SK-N-SH (cell line): ENCODE data around the gene COLEC12. TPM values are rescaled to one million over a fixed set of nuclear protein-coding genes. Genes with fewer than 3 reads are reported as not detected.

Experiments
- CTCF ChIA-PET: fragments of 300-600, 350-600 bp; formaldehyde crosslinking; extraction: SDS; loops from one replicate; lab custom pipeline; 2021; lab: Yijun Ruan, JAX
- POLR2A ChIA-PET: fragments of 350-600 bp; sonication (Branson Sonifier 250); formaldehyde crosslinking; extraction: SDS; loops from one replicate; lab custom pipeline; 2020; ENCODE audit warnings: antibody characterized with exemption, inconsistent platforms; lab: Yijun Ruan, JAX
- DNase-seq: peaks from one replicate; pipeline ENCODE4 v3.0.0; 2012
- H2AFZ ChIP-seq: fragments of 200-600 bp; sonication (generic); 2 replicates; pipeline ENCODE4 v1.8.1; 2016; ENCODE audit warnings: antibody characterized with exemption, mild to moderate bottlenecking, low read depth
- H3F3A ChIP-seq: fragments of 200-600 bp; sonication (generic); replicated peaks from 2 replicates; pipeline ENCODE3; 2016; ENCODE audit warnings: antibody characterized with exemption, mild to moderate bottlenecking; ENCODE audit not compliant: insufficient read depth
- H3K27ac ChIP-seq, 2 experiments: fragments of 200-500 bp in 1 of 2; fragments of 200-600 bp in 1 of 2; sonication (Bioruptor generic) in 1 of 2; sonication (generic), shearing (Covaris generic) in 1 of 2; 2 replicates each; pipeline versions ENCODE4 v1.5.1 to v1.6.1; 2014 to 2016; ENCODE audit warnings: low read depth in 2 of 2, inconsistent platforms in 1 of 2, low read length in 1 of 2, mild to moderate bottlenecking in 1 of 2, mixed read lengths in 1 of 2
- H3K27me3 ChIP-seq: fragments of 200-600 bp; sonication (generic), shearing (Covaris generic); 2 replicates; pipeline ENCODE4 v1.6.1; 2016; ENCODE audit warnings: mixed run types; ENCODE audit not compliant: insufficient read depth
- H3K36me3 ChIP-seq, 2 experiments: fragments of 200-500 bp in 1 of 2; fragments of 200-600 bp in 1 of 2; sonication (Bioruptor generic) in 1 of 2; sonication (generic) in 1 of 2; replicated peaks in 1 of 2; 2 replicates each; pipeline versions ENCODE3 to v1.5.1; 2014 to 2016; ENCODE audit warnings: low read length in 1 of 2, mild to moderate bottlenecking in 1 of 2; ENCODE audit not compliant: insufficient read depth in 2 of 2, control insufficient read depth in 1 of 2
- H3K4me1 ChIP-seq, 2 experiments: fragments of 200-500 bp in 1 of 2; fragments of 200-600 bp in 1 of 2; sonication (Bioruptor generic) in 1 of 2; sonication (generic), shearing (Covaris generic) in 1 of 2; 2 replicates each; pipeline versions ENCODE4 v1.5.1 to v1.6.1; 2014 to 2016; ENCODE audit warnings: low read depth in 1 of 2, low read length in 1 of 2, mixed run types in 1 of 2; ENCODE audit not compliant: insufficient read depth in 2 of 2, control insufficient read depth in 1 of 2
- H3K4me2 ChIP-seq: fragments of 200-600 bp; sonication (generic), shearing (Covaris generic); 2 replicates; pipeline ENCODE4 v1.6.1; 2017; ENCODE audit warnings: mixed run types
- H3K4me3 ChIP-seq, 2 experiments: fragments of 200-500 bp in 1 of 2; fragments of 200-600 bp in 1 of 2; sonication (Bioruptor generic) in 1 of 2; sonication (generic), shearing (Covaris generic) in 1 of 2; 2 replicates each; pipeline versions ENCODE4 v1.5.1 to v1.8.1; 2014 to 2016; ENCODE audit warnings: low read depth in 2 of 2, inconsistent platforms in 1 of 2, low read length in 1 of 2, mild to moderate bottlenecking in 1 of 2, mixed read lengths in 1 of 2, moderate library complexity in 1 of 2
- H3K79me2 ChIP-seq: fragments of 200-600 bp; sonication (generic); 2 replicates; pipeline ENCODE4 v1.8.1; 2017; ENCODE audit warnings: mild to moderate bottlenecking; ENCODE audit not compliant: insufficient read depth
- H3K9ac ChIP-seq: fragments of 200-600 bp; sonication (generic); 2 replicates; pipeline ENCODE4 v1.6.1; 2017; ENCODE audit warnings: mixed run types
- H3K9me2 ChIP-seq: fragments of 200-600 bp; sonication (generic); 2 replicates; pipeline ENCODE4 v1.6.1; 2017; ENCODE audit warnings: mixed run types
- H3K9me3 ChIP-seq: fragments of 200-600 bp; sonication (generic); 2 replicates; pipeline ENCODE4 v1.6.1; 2017; ENCODE audit warnings: mixed run types, mild to moderate bottlenecking, moderate library complexity
- H4K20me1 ChIP-seq: fragments of 200-600 bp; sonication (generic); 2 replicates; pipeline ENCODE4 v1.6.1; 2017; ENCODE audit warnings: mild to moderate bottlenecking, mixed run types; ENCODE audit not compliant: insufficient read depth
- CHD2 ChIP-seq: fragments of 150-350 bp; IDR thresholded peaks from 2 replicates; pipeline ENCODE4 v1.6.1; 2018; ENCODE audit warnings: low read length; ENCODE audit not compliant: partially characterized antibody
- CTCF ChIP-seq: fragments of 200-600 bp; sonication (generic); IDR thresholded peaks from 2 replicates; pipeline ENCODE4 v1.6.1; 2017; ENCODE audit warnings: antibody characterized with exemption, mild to moderate bottlenecking, moderate library complexity
- ELF1 ChIP-seq: IDR thresholded peaks from 2 replicates; pipeline ENCODE4 v1.4.0; 2012
- EP300 ChIP-seq, 2 experiments: IDR thresholded peaks; 2 replicates each; pipeline versions ENCODE4 v1.4.0 to v1.6.1; 2012; ENCODE audit warnings: borderline replicate concordance in 1 of 2, low read depth in 1 of 2, low read length in 1 of 2
- EZH2phosphoT487 ChIP-seq: fragments of 200-600 bp; sonication (generic); IDR thresholded peaks from 2 replicates; pipeline ENCODE4 v1.6.1; 2017; ENCODE audit warnings: low read depth, mixed run types, mild to moderate bottlenecking, antibody characterized with exemption, moderate library complexity, borderline replicate concordance
- GATA2 ChIP-seq: sonication (generic); formaldehyde crosslinking; IDR thresholded peaks from 2 replicates; pipeline ENCODE4 v1.5.0; 2020; ENCODE audit warnings: mild to moderate bottlenecking, missing genetic modification reagents
- NFIC ChIP-seq: IDR thresholded peaks from 2 replicates; pipeline ENCODE4 v1.4.0; 2012; ENCODE audit warnings: borderline replicate concordance
- REST ChIP-seq: IDR thresholded peaks from 2 replicates; pipeline ENCODE4 v1.6.1; 2012; ENCODE audit warnings: mild to moderate bottlenecking, low read depth, low read length, moderate library complexity
- RFX5 ChIP-seq: IDR thresholded peaks from 2 replicates; pipeline ENCODE4 v1.6.1; 2012; ENCODE audit warnings: mild to moderate bottlenecking, improper control_type of control experiment, low read length
- TAF1 ChIP-seq: IDR thresholded peaks from 2 replicates; pipeline ENCODE4 v1.6.1; 2012; ENCODE audit warnings: low read depth, mild to moderate bottlenecking, low read length, moderate library complexity, borderline replicate concordance
- USF1 ChIP-seq: IDR thresholded peaks from 2 replicates; pipeline ENCODE4 v1.4.0; 2012; ENCODE audit warnings: low read depth, borderline replicate concordance
- USF2 ChIP-seq: fragments of 150-350 bp; IDR thresholded peaks from 2 replicates; pipeline ENCODE4 v1.6.1; 2017; ENCODE audit warnings: antibody characterized with exemption, low read length, low read depth, borderline replicate concordance
- WGBS: methylation state at CpG from one replicate; pipeline ENCODE4 v1.1.6; 2017; ENCODE audit warnings: low lambda C conversion rate; 5-methylcytosine and 5-hydroxymethylcytosine counted together
- polyA plus RNA-seq, 3 experiments: library from polyadenylated mRNA; depleted of rRNA; stranded (reverse); fragments of >200 nt; gene quantifications; 2 replicates each; pipeline ENCODE4 v1.2.3, GENCODE V29; 2012

The COLEC12 gene
- polyA plus RNA-seq, 1 of the 3 experiments (the other 2 are of a cell fraction) = 41.2 TPM

- no peaks in the 10 kb centered on the region for H4K20me1 ChIP-seq
- H3K36me3 ChIP-seq = no peaks in the 10 kb centered on the region
- no peak overlapping the region for H3K9ac ChIP-seq
- H3K4me3 ChIP-seq = no peak overlapping the region
- H3K4me1 ChIP-seq = peaks cover 0 to 2% of the 10 kb centered on the region in 2 experiments; a peak in 1 of 4 replicates
- H3K27me3 ChIP-seq = no peaks in the 10 kb centered on the region
- WGBS = 71% methylated on average over 8 of the region's 8 CpGs
- no peaks in the 10 kb centered on the region for H3K79me2 ChIP-seq
- H3F3A ChIP-seq = no peaks in the 10 kb centered on the region
- no peak overlapping the region for H3K4me2 ChIP-seq
- H2AFZ ChIP-seq = no peak overlapping the region
- TF ChIP-seq ELF1 (no peak), USF1 (no peak), USF2 (no peak), CHD2 (no peak), EP300 (IDR thresholded peaks at IDR 0.05; ENCODE audit: borderline replicate concordance in 1 of 2, low read depth in 1 of 2, low read length in 1 of 2) (no peak), GATA2 (CRISPR knock-in tag) (no peak), NFIC (no peak), REST (no peak), TAF1 (no peak), RFX5 (no peak), EZH2phosphoT487 (no peak), CTCF (no peak)
- CTCF ChIA-PET = no interaction called here
- H3K9me2 ChIP-seq = no peaks in the 10 kb centered on the region
- 0 out of 2 replicates have a peak, but pooled peaks cover 3% of the 10 kb centered on the region for H3K9me3 ChIP-seq
- POLR2A ChIA-PET = no interaction called here
- H3K27ac ChIP-seq = no peak overlapping the region
- DNase-seq = no peak
Measured at GRCh38 chr18:274313-274712, 226.2 kb downstream of the COLEC12 start.
